GM12878 (cell line): Measurements from ENCODE around the gene C19orf44. TPM values are rescaled to one million over a fixed set of nuclear protein-coding genes. Genes with fewer than 3 reads are reported as not detected.
"Not testable (repeated sequence)": the region's sequence is repeated elsewhere in the genome, so short reads cannot be mapped to it uniquely, and the experiment has no call there.

Experiments
- ATAC-seq: fragments of 200-7000 bp; cut with Tn5 transposase; 3 replicates; pipeline ENCODE4 v1.9.1; 2020; ENCODE audit warnings: mild to moderate bottlenecking, moderate library complexity
- BruUV-seq: library from RNA; stranded (reverse); fragments of 400-500 nt; replicated peaks from 2 replicates; lab custom pipeline; 2021; lab: Mats Ljungman, UMichigan
- CTCF ChIA-PET: fragments of 300-600 bp; sonication (Branson Sonifier 250); formaldehyde crosslinking; extraction: SDS; loops from one replicate; lab custom pipeline; 2021; ENCODE audit warnings: inconsistent platforms; lab: Yijun Ruan, JAX
- POLR2A ChIA-PET: fragments of 350-600 bp; formaldehyde crosslinking; extraction: SDS; loops from one replicate; lab custom pipeline; 2021; ENCODE audit warnings: inconsistent platforms; lab: Charles Lee
- RAD21 ChIA-PET: fragments of 300-600 bp; sonication (Branson Sonifier 250); formaldehyde crosslinking; loops from one replicate; lab custom pipeline; 2023; ENCODE audit warnings: antibody characterized with exemption; ENCODE audit not compliant: unreplicated experiment; lab: Charles Lee
- SMC1A ChIA-PET: fragments of 300-600 bp; sonication (Branson Sonifier 250); formaldehyde crosslinking; loops from one replicate; lab custom pipeline; 2023; ENCODE audit not compliant: unreplicated experiment, uncharacterized antibody; lab: Charles Lee
- DNase-seq: peaks from one replicate; pipeline ENCODE4 v3.0.0-alpha.2; 2011; ENCODE audit warnings: low read depth, low spot score
- FAIRE-seq: peaks from 3 replicates; lab custom pipeline; 2011; peaks lifted over from hg19 to GRCh38; lab: Jason Lieb, UNC
- H2AFZ ChIP-seq: 2 replicates; pipeline ENCODE4 v1.6.0; 2011; ENCODE audit warnings: low read depth, low read length, control low read depth; ENCODE audit not compliant: control insufficient read depth
- H3K27ac ChIP-seq: 2 replicates; pipeline ENCODE4 v1.5.1; 2011; ENCODE audit warnings: control low read depth; ENCODE audit not compliant: control insufficient read depth, insufficient read depth
- H3K27me3 ChIP-seq, 2 experiments: replicated peaks in 1 of 2; 2 replicates each; pipeline versions ENCODE4 v1.6.0 to v1.6.1; 2011; ENCODE audit warnings: low read length in 1 of 2; ENCODE audit not compliant: control insufficient read depth in 2 of 2, insufficient read depth in 2 of 2
- H3K36me3 ChIP-seq, 2 experiments: 2 replicates each; pipeline ENCODE4 v1.5.1; 2011; ENCODE audit warnings: low read length in 1 of 2; ENCODE audit not compliant: control insufficient read depth in 2 of 2, insufficient read depth in 2 of 2
- H3K4me1 ChIP-seq: 2 replicates; pipeline ENCODE4 v1.6.1; 2011; ENCODE audit warnings: mild to moderate bottlenecking, low read length, moderate library complexity, mixed read lengths; ENCODE audit not compliant: control insufficient read depth, insufficient read depth
- H3K4me2 ChIP-seq: 2 replicates; pipeline ENCODE4 v1.6.0; 2011; ENCODE audit warnings: control low read depth; ENCODE audit not compliant: control insufficient read depth, insufficient read depth
- H3K4me3 ChIP-seq: fragments of 200-600 bp; sonication (generic); 2 replicates; pipeline ENCODE4 v1.5.1; 2016
- H3K79me2 ChIP-seq: 2 replicates; pipeline ENCODE4 v1.6.0; 2011; ENCODE audit warnings: low read length; ENCODE audit not compliant: control insufficient read depth, insufficient read depth
- H3K9ac ChIP-seq: 2 replicates; pipeline ENCODE4 v1.8.0; 2011; ENCODE audit warnings: low read length, control low read depth, mixed read lengths; ENCODE audit not compliant: control insufficient read depth, insufficient read depth
- H3K9me3 ChIP-seq: replicated peaks from 3 replicates; pipeline ENCODE4 v1.5.1; 2011; ENCODE audit warnings: mild to moderate bottlenecking, low read length; ENCODE audit not compliant: control insufficient read depth, insufficient read depth
- H4K20me1 ChIP-seq: 2 replicates; pipeline ENCODE4 v1.6.0; 2011; ENCODE audit not compliant: control insufficient read depth, insufficient read depth
- SREBF2 ChIP-seq: IDR thresholded peaks from 2 replicates; pipeline ENCODE4 v1.6.1; 2012; ENCODE audit warnings: mild to moderate bottlenecking, low read length
- ZBTB11 ChIP-seq: fragments of 450-650 bp; formaldehyde crosslinking; IDR thresholded peaks from 2 replicates; pipeline ENCODE4 v1.5.0; 2022; ENCODE audit warnings: mild to moderate bottlenecking, missing genetic modification characterization
- WGBS: methylation state at CpG from one replicate; pipeline ENCODE4 v1.1.6; 2016; ENCODE audit warnings: low lambda C conversion rate; ENCODE audit not compliant: insufficient replicate concordance, insufficient coverage; ENCODE audit errors: missing lambda C conversion rate; 5-methylcytosine and 5-hydroxymethylcytosine counted together
- in situ Hi-C: fragments of 300-500 bp; cut with MboI; formaldehyde crosslinking; loops from 9 replicates; pipeline ENCODE4 v1.14.3; 2018; ENCODE audit warnings: mixed read lengths
- intact Hi-C: fragments of 100-400 bp; cut with micrococcal nuclease; formaldehyde crosslinking; loops from one replicate; pipeline ENCODE4 v1.14.2; 2022; ENCODE audit not compliant: unreplicated experiment
- polyA plus RNA-seq, 11 experiments: library from polyadenylated mRNA; depleted of rRNA in 4 of 11; unstranded in 6 of 11; stranded (reverse) in 5 of 11; fragments of >200 nt; fragmentation: Nextera tagmentation in 4 of 11; fragmentation: Illumina TruSeq in 1 of 11; extraction: Ambion mirVana in 4 of 11; extraction: Trizol in 1 of 11; gene quantifications; 1 replicate in 1 of 11; 2 replicates in 10 of 11; pipeline versions ENCODE4 v1.2.1 to v1.2.3, GENCODE V29; 2011 to 2016; ENCODE audit warnings: inconsistent platforms in 2 of 11, missing spikeins in 2 of 11, low read depth in 1 of 11
- total RNA-seq, 4 experiments: library from RNA; depleted of rRNA in 3 of 4; stranded (reverse); fragments of >200 nt in 3 of 4; fragmentation: Illumina TruSeq in 1 of 4; extraction: Trizol in 1 of 4; gene quantifications; 2 replicates each; pipeline versions ENCODE4 v1.2.1 to v1.2.3, GENCODE V29; 2013 to 2021
- TF ChIP-seq, protein P1 (sequence below): IDR thresholded peaks from 2 replicates; pipeline ENCODE4 v1.6.1; 2011; ENCODE audit warnings: borderline replicate concordance, low read depth, mild to moderate bottlenecking, moderate library complexity, low read length; ENCODE audit not compliant: insufficient read depth, poor library complexity, severe bottlenecking

The C19orf44 gene
- total and polyA plus RNA-seq, 10 of the 15 experiments (the other 5 are each of a cell fraction or from before 2014, with no cell fraction given), result 0.26 to 5.2 (median 3.6) TPM

DNA sequence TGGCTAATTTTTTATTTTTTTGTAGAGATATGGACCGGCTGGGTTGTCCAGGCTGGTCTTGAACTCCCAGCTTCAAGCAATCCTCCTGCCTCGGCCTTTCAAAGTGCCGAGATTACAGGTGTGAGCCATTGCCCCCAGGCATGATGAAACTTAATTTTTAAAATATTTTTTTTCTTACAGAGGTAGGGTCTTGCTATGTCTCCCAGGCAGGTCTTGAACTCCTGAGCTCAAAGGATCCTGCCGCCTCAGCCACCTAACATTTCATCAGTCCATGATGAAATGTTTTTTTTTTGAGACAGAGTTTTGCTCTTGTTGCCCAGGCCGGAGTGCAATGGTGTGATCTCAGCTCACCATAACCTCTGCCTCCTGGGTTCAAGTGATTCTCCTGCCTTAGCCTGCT lies 12.4 kb downstream of the C19orf44 start (continued):
- TF ChIP-seq ZBTB11, result no peak
- TF ChIP-seq, protein P1, sequence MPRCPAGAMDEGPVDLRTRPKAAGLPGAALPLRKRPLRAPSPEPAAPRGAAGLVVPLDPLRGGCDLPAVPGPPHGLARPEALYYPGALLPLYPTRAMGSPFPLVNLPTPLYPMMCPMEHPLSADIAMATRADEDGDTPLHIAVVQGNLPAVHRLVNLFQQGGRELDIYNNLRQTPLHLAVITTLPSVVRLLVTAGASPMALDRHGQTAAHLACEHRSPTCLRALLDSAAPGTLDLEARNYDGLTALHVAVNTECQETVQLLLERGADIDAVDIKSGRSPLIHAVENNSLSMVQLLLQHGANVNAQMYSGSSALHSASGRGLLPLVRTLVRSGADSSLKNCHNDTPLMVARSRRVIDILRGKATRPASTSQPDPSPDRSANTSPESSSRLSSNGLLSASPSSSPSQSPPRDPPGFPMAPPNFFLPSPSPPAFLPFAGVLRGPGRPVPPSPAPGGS, result no peak
- TF ChIP-seq, all 136 proteins: peak for 0

GRCh38 chr19:16509141-16510061 lies 13.2 kb downstream of the C19orf44 start:
- in situ Hi-C loops, result no loop called here
- SMC1A ChIA-PET, result no interaction called here
- 96% methylated on average over 28 of the region's 28 CpGs for WGBS

DNA sequence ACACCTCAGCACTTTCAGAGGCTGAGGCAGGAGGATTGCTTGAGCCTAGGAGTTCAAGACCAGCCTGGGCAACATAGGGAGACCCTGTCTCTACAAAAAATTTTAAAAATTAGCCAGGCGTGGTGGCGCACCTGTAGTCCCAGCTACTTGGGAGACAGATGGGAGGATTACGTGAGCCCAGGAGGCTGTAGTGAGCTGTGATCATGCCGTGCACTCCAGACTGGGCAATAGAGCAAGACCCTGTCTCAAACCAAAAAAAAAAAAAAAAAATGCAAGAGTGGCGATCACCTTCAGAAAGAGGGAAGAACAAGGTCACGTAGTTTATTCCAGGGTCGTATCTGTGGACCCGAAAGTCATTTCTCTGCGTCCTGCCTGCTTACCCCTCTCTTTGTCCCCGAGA lies 16.4 kb downstream of the C19orf44 start:
- CTCF ChIA-PET, ATAC-seq, H4K20me1 ChIP-seq, H3K4me3 ChIP-seq, in situ Hi-C loops, H3K9me3 ChIP-seq, DNase-seq, intact Hi-C loops, H3K9ac ChIP-seq, FAIRE-seq, H3K27ac ChIP-seq, RAD21 ChIA-PET, SMC1A ChIA-PET, H3K4me2 ChIP-seq, H2AFZ ChIP-seq, BruUV-seq, POLR2A ChIA-PET, H3K4me1 ChIP-seq, H3K79me2 ChIP-seq, H3K27me3 ChIP-seq: not testable (repeated sequence)
- peaks cover 7 to 11% of the 10 kb centered on the region in 2 experiments; a peak in 3 of 4 replicates for H3K36me3 ChIP-seq
- WGBS, result 74% methylated on average over 4 of the region's 10 CpGs

More at GRCh38 chr19:16509141-16510061, 13.2 kb downstream of the C19orf44 start:
- no peak overlapping the region for H3K4me3 ChIP-seq
- no TSS peak for BruUV-seq
- no peaks in the 10 kb centered on the region; a peak in 2 of 4 replicates for H3K36me3 ChIP-seq
- H3K27ac ChIP-seq, result no peak overlapping the region
- RAD21 ChIA-PET, result interaction anchor here (0.6 kb wide), 1 partner anchor 22 kb away, joined by 3 read pairs; no protein-coding TSS in a partner anchor
- FAIRE-seq (no peak), DNase-seq (no peak), ATAC-seq (no peak)
- H3K4me2 ChIP-seq, result no peak overlapping the region
- H3K4me1 ChIP-seq, result no peaks in the 10 kb centered on the region
- H2AFZ ChIP-seq, result no peak overlapping the region
- intact Hi-C loops, result no loop called here
- no peaks in the 10 kb centered on the region for H3K79me2 ChIP-seq
- no peaks in the 10 kb centered on the region for H3K9me3 ChIP-seq
- H3K27me3 ChIP-seq, result no peaks in the 10 kb centered on the region
- no peaks in the 10 kb centered on the region for H4K20me1 ChIP-seq
- CTCF ChIA-PET, result no interaction called here
- POLR2A ChIA-PET, result interaction anchor here (0.9 kb wide), 1 partner anchor 9 kb away, joined by 3 read pairs; no protein-coding TSS in a partner anchor
- H3K9ac ChIP-seq, result no peak overlapping the region
- TF ChIP-seq SREBF2, result no peak
